ENCODE data around the gene AOC3. TPM values are rescaled to one million over a fixed set of nuclear protein-coding genes. Genes with fewer than 3 reads are reported as not detected.
A peak's percentile ranks its signal among the peaks of the same experiment; 100 is the strongest.

The AOC3 gene
- total and polyA plus RNA-seq, 2 of the 13 experiments (the other 11 are each of a cell fraction or from before 2014, with no cell fraction given), result 8.7 to 51.7 TPM

DNA sequence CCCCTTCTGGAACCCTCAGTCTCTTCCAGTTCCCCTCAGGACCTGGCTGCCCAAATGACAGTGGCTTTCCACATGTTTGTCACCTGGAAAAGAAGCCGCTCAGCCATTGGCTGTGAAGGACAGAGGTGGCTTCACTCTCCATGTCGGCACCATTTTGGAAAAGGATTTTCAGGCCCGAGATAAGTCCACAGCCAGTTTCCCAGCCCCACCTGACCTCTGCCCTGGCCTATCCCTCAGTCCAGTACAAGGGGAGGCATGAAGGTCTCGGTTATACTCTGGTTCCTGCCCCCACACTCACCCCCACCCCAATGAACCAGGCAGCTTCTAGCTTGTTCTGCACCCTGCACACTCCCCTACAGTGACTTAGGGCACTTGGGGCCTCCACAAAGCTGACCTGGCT is 15.2 kb downstream of the AOC3 start (continued):
- TF ChIP-seq KMT2B (CRISPR knock-in tag; IDR thresholded peaks at IDR 0.05) (no peak), ZFP82 (CRISPR knock-in tag; IDR thresholded peaks at IDR 0.05; ENCODE audit: borderline replicate concordance) (peak; percentile 66; the same call in 1 of the 2 replicates), SOX13 (IDR thresholded peaks at IDR 0.05) (no peak), SOX13 (CRISPR knock-in tag; conservative IDR thresholded peaks at IDR 0.05 in 1 of 2, IDR thresholded peaks at IDR 0.05 in 1 of 2) (no peak), TBX3 (IDR thresholded peaks at IDR 0.05; ENCODE audit: borderline replicate concordance) (no peak), MEIS2 (CRISPR knock-in tag; IDR thresholded peaks at IDR 0.05) (no peak), SETDB1 (CRISPR knock-in tag; IDR thresholded peaks at IDR 0.05; ENCODE audit: borderline replicate concordance) (no peak), NFKB2 (CRISPR knock-in tag; IDR thresholded peaks at IDR 0.05; ENCODE audit: borderline replicate concordance) (0 out of 2 replicates have a peak, but pooled peaks have one; percentile 53), SP5 (CRISPR knock-in tag; IDR thresholded peaks at IDR 0.05; ENCODE audit: borderline replicate concordance, low read depth) (no peak), ZNF883 (CRISPR knock-in tag; IDR thresholded peaks at IDR 0.05; ENCODE audit: not compliant biosample characterization) (peak; percentile 73), MXD4 (CRISPR knock-in tag; IDR thresholded peaks at IDR 0.05) (0 out of 2 replicates have a peak, but pooled peaks have one; percentile 10), GLI4 (CRISPR knock-in tag; IDR thresholded peaks at IDR 0.05; ENCODE audit: borderline replicate concordance) (peak; percentile 86; the same call in 1 of the 2 replicates), ARNT2 (CRISPR knock-in tag; IDR thresholded peaks at IDR 0.05; ENCODE audit: low read depth) (0 out of 2 replicates have a peak, but pooled peaks have one; percentile 35), GZF1 (CRISPR knock-in tag; IDR thresholded peaks at IDR 0.05) (0 out of 2 replicates have a peak, but pooled peaks have one; percentile 9)

Data from HepG2 (cell line).